Esophagus muscularis mucosa (tissue), 4 donors: ENCODE measurements around the gene OTULIN.

Source experiments
- CTCF ChIP-seq, 3 experiments: fragments of 200-600 bp in 2 of 3; fragments of 450-650 bp in 1 of 3; sonication (generic) in 2 of 3; IDR thresholded peaks; one replicate each; pipeline ENCODE4 v1.5.1; 2017 to 2019; ENCODE audit warnings: antibody characterized with exemption in 3 of 3, mild to moderate bottlenecking in 2 of 3, moderate library complexity in 1 of 3
- EP300 ChIP-seq: sonication (generic); formaldehyde crosslinking; IDR thresholded peaks from one replicate; pipeline ENCODE4 v1.6.1; 2017; ENCODE audit warnings: antibody characterized with exemption
- POLR2A ChIP-seq: fragments of 450-650 bp; IDR thresholded peaks from one replicate; pipeline ENCODE4 v1.6.1; 2017; ENCODE audit warnings: antibody characterized with exemption, moderate library complexity, mild to moderate bottlenecking, low read depth
- POLR2AphosphoS5 ChIP-seq, 2 donors: sonication (generic); formaldehyde crosslinking; IDR thresholded peaks; one replicate each; pipeline ENCODE4 v1.6.1; 2017; ENCODE audit warnings: antibody characterized with exemption in 2 of 2

- TF ChIP-seq EP300 (no peak), POLR2A (no peak), CTCF (IDR thresholded peaks at IDR 0.05) (no peak), POLR2AphosphoS5 (IDR thresholded peaks at IDR 0.05) (no peak)
Measured at GRCh38 chr5:14660833-14661232, 3.7 kb upstream of the OTULIN start.
